ENCODE data around the gene ZNF217. TPM values are rescaled to one million over a fixed set of nuclear protein-coding genes. Genes with fewer than 3 reads are reported as not detected.

The ZNF217 gene
- total and polyA plus RNA-seq, 2 donors (not counting 3 experiments of a cell fraction or from before 2014, with no cell fraction given) = 5.8 to 31.7 TPM

DNA sequence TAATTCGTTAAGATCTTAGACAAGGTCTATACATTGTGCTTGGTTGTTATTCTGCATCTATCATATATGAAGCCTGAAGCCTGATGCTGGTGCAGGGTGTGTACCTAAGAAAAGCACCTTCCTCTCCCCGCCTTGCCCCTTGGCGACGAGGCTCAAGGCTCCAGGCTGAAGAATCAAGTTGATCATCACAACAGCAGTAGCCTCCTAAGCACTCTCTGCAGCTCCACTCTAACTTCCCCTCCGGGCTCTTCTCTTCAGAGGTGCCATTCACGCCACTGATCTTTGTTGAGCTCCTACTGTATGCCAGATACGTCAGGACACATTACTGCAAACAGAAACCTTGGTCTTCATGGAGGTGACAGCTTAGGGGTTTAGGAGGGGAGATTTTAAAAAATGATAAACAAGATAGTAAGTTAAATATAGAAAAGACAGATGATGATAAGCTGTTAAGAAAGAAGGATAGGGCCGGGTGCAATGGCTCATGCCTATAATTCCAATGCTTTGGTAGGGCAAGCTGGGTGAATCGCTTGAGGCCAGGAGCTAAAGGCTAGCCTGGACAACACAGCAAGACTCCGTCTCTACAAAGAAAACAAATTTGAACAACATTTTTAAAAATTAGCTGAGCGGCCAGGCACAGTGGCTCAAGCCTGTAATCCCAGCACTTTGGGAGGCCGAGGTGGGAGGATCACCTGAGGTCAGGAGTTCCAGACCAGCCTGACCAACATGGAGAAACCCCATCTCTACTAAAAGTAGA lies 38.4 kb upstream of the ZNF217 start:
- ChIA-PET POLR2A (no interaction called here), CTCF (interaction anchor here (1.4 kb wide), 1 partner anchor 10 kb away, joined by 4 read pairs; no protein-coding TSS in a partner anchor)
- Histone ChIP-seq H3K79me2 (ENCODE audit: control insufficient read depth, insufficient read depth, low read length) (no peaks in the 10 kb centered on the region), H3K27me3 (ENCODE audit: control insufficient read depth in 2 of 2, insufficient read depth in 2 of 2, low read length in 2 of 2) (no peaks in the 10 kb centered on the region), H3K27ac (ENCODE audit: insufficient read depth, low read depth, low read length) (no peak overlapping the region), H4K20me1 (replicated peaks; ENCODE audit: control insufficient read depth, extremely low read depth, insufficient read depth, low read length) (no peaks in the 10 kb centered on the region), H3K4me1 (ENCODE audit: control insufficient read depth, extremely low read depth, insufficient read depth, low read length) (no peaks in the 10 kb centered on the region), H3K9ac (replicated peaks; ENCODE audit: extremely low read depth, insufficient read depth, low read length) (no peak overlapping the region), H3K9me3 (replicated peaks; ENCODE audit: control insufficient read depth, insufficient read depth, low read length) (no peaks in the 10 kb centered on the region), H3K4me2 (ENCODE audit: insufficient read depth, low read length) (no peak overlapping the region), H2AFZ (ENCODE audit: low read depth, low read length) (no peak overlapping the region), H3K4me3 (replicated peaks in 1 of 3; ENCODE audit: insufficient read depth in 1 of 3, low read depth in 1 of 3, low read length in 3 of 3) (no peak overlapping the region), H3K36me3 (ENCODE audit: control insufficient read depth in 2 of 2, extremely low read depth in 1 of 2, insufficient read depth in 2 of 2, low read length in 2 of 2) (no peaks in the 10 kb centered on the region), H3K9me1 (replicated peaks; ENCODE audit: control insufficient read depth, extremely low read depth, insufficient read depth, low read length) (no peaks in the 10 kb centered on the region)
- no TSS peak for BruUV-seq (replicated peaks)
- no peak for TF ChIP-seq EZH2 (IDR thresholded peaks at IDR 0.05; ENCODE audit: borderline replicate concordance, low read depth, low read length, severe bottlenecking)
- TF ChIP-seq, protein P1, sequence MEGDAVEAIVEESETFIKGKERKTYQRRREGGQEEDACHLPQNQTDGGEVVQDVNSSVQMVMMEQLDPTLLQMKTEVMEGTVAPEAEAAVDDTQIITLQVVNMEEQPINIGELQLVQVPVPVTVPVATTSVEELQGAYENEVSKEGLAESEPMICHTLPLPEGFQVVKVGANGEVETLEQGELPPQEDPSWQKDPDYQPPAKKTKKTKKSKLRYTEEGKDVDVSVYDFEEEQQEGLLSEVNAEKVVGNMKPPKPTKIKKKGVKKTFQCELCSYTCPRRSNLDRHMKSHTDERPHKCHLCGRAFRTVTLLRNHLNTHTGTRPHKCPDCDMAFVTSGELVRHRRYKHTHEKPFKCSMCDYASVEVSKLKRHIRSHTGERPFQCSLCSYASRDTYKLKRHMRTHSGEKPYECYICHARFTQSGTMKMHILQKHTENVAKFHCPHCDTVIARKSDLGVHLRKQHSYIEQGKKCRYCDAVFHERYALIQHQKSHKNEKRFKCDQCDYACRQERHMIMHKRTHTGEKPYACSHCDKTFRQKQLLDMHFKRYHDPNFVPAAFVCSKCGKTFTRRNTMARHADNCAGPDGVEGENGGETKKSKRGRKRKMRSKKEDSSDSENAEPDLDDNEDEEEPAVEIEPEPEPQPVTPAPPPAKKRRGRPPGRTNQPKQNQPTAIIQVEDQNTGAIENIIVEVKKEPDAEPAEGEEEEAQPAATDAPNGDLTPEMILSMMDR (IDR thresholded peaks at IDR 0.05; ENCODE audit: extremely low read depth in 1 of 2, insufficient read depth in 1 of 2, low read depth in 1 of 2, low read length in 2 of 2) = no peak
- no peak for TF ChIP-seq POLR2AphosphoS5 (IDR thresholded peaks at IDR 0.05; ENCODE audit: insufficient read depth, low read depth, low read length)
- TF ChIP-seq FOS (IDR thresholded peaks at IDR 0.05; ENCODE audit: borderline replicate concordance, insufficient read depth, low read length) = no peak
- TF ChIP-seq POLR2A (IDR thresholded peaks at IDR 0.05; ENCODE audit: low read depth, low read length) = no peak
- TF ChIP-seq JUN (IDR thresholded peaks at IDR 0.05; ENCODE audit: borderline replicate concordance, insufficient read depth, insufficient read length, low read depth) = no peak
- no peak for TF ChIP-seq GATA2 (IDR thresholded peaks at IDR 0.05; ENCODE audit: insufficient read depth, insufficient read length, low read depth, low read length)
- TF ChIP-seq, protein P2, sequence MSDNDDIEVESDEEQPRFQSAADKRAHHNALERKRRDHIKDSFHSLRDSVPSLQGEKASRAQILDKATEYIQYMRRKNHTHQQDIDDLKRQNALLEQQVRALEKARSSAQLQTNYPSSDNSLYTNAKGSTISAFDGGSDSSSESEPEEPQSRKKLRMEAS (IDR thresholded peaks at IDR 0.05; ENCODE audit: insufficient read depth, insufficient read length) = no peak
- TF ChIP-seq MYC (IDR thresholded peaks at IDR 0.05; ENCODE audit: low read depth, low read length) = no peak
- dilution Hi-C loops (cut with MboI; ENCODE audit: extremely low pct_ligation_motif_present, low sequenced_read_pairs) (no loop called here), intact Hi-C loops (cut with micrococcal nuclease) (no loop called here)
- DNase-seq (ENCODE audit: low read depth, low spot score) = no peak
- no peak for FAIRE-seq

All from endothelial cell of umbilical vein (primary cell).